OCI-LY7 (cell line): ENCODE measurements around the gene GLB1L3. TPM values are rescaled to one million over a fixed set of nuclear protein-coding genes. Genes with fewer than 3 reads are reported as not detected.

Source experiments
- BruUV-seq: library from RNA; stranded (reverse); fragments of 400-500 nt; replicated peaks from 2 replicates; lab custom pipeline; 2021; lab: Mats Ljungman, UMichigan
- CTCF ChIA-PET: fragments of 300-600 bp; sonication (Branson Sonifier 250); formaldehyde crosslinking; loops from one replicate; lab custom pipeline; 2022; ENCODE audit warnings: antibody characterized with exemption; ENCODE audit not compliant: unreplicated experiment; lab: Charles Lee
- POLR2A ChIA-PET: fragments of 300-600 bp; sonication (Branson Sonifier 250); formaldehyde crosslinking; loops from one replicate; lab custom pipeline; 2022; ENCODE audit warnings: antibody characterized with exemption; lab: Charles Lee
- DNase-seq: peaks from one replicate; pipeline ENCODE4 v3.0.0-alpha.2; 2015; ENCODE audit warnings: low spot score
- H2AFZ ChIP-seq: fragments of 200-600 bp; sonication (generic), shearing (Covaris generic); 2 replicates; pipeline ENCODE4 v1.6.1; 2014; ENCODE audit warnings: mild to moderate bottlenecking, antibody characterized with exemption, low read length, moderate library complexity
- H3K27ac ChIP-seq: fragments of 200-600 bp; sonication (generic); 2 replicates; pipeline ENCODE4 v1.5.1; 2014; ENCODE audit warnings: mixed run types, low read depth, mild to moderate bottlenecking, moderate library complexity, low read length, inconsistent platforms; ENCODE audit not compliant: poor library complexity, severe bottlenecking
- H3K36me3 ChIP-seq: fragments of 200-600 bp; sonication (generic); 2 replicates; pipeline ENCODE4 v1.6.1; 2014; ENCODE audit warnings: mild to moderate bottlenecking, antibody characterized with exemption, low read length, moderate library complexity, mixed read lengths; ENCODE audit not compliant: insufficient read depth
- H3K4me1 ChIP-seq: fragments of 200-600 bp; sonication (generic); 2 replicates; pipeline ENCODE4 v1.5.1; 2014; ENCODE audit warnings: mild to moderate bottlenecking, low read length; ENCODE audit not compliant: insufficient read depth, poor library complexity, severe bottlenecking
- H3K4me2 ChIP-seq: fragments of 200-600 bp; sonication (generic); 2 replicates; pipeline ENCODE4 v1.6.1; 2014; ENCODE audit warnings: mild to moderate bottlenecking, low read length
- H3K4me3 ChIP-seq: fragments of 200-600 bp; sonication (generic); 2 replicates; pipeline ENCODE4 v1.5.1; 2014; ENCODE audit warnings: mild to moderate bottlenecking, low read depth, low read length; ENCODE audit not compliant: poor library complexity, severe bottlenecking
- H3K79me2 ChIP-seq: fragments of 200-600 bp; sonication (generic); 2 replicates; pipeline ENCODE4 v1.6.1; 2016; ENCODE audit warnings: low read depth, mild to moderate bottlenecking, low read length, moderate library complexity, mixed read lengths; ENCODE audit not compliant: insufficient read depth
- H3K9me2 ChIP-seq: fragments of 200-600 bp; sonication (generic); 2 replicates; pipeline ENCODE4 v1.6.1; 2016; ENCODE audit warnings: mild to moderate bottlenecking, low read length, mixed read lengths; ENCODE audit not compliant: insufficient read depth
- H3K9me3 ChIP-seq: fragments of 200-600 bp; sonication (generic); 2 replicates; pipeline ENCODE4 v1.6.1; 2014; ENCODE audit warnings: mild to moderate bottlenecking, mixed run types, low read length, mixed read lengths
- H4K20me1 ChIP-seq: fragments of 200-600 bp; sonication (generic); 2 replicates; pipeline ENCODE4 v1.6.1; 2014; ENCODE audit warnings: mild to moderate bottlenecking, antibody characterized with exemption, low read length, moderate library complexity, mixed read lengths; ENCODE audit not compliant: insufficient read depth
- EZH2phosphoT487 ChIP-seq: fragments of 200-600 bp; sonication (generic); IDR thresholded peaks from 2 replicates; pipeline ENCODE4 v1.6.1; 2018; ENCODE audit warnings: low read depth, borderline replicate concordance, mild to moderate bottlenecking, mixed run types, antibody characterized with exemption, low read length, moderate library complexity, mixed read lengths
- intact Hi-C: fragments of 100-400 bp; cut with micrococcal nuclease; formaldehyde crosslinking; loops from one replicate; pipeline ENCODE4 v1.10.0; 2022; ENCODE audit not compliant: unreplicated experiment
- total RNA-seq, 2 experiments: library from RNA; depleted of rRNA in 1 of 2; stranded (reverse); fragments of >200 nt in 1 of 2; shearing (Covaris generic) in 1 of 2; gene quantifications; 2 replicates each; pipeline ENCODE4 v1.2.3, GENCODE V29; 2014 to 2022
- TF ChIP-seq, protein P1 (sequence below): fragments of 200-600 bp; sonication (generic); conservative IDR thresholded peaks from 2 replicates; pipeline ENCODE4 v1.5.1; 2014; ENCODE audit warnings: mild to moderate bottlenecking, antibody characterized with exemption, low read length, moderate library complexity, mixed read lengths

GLB1L3 gene
- total RNA-seq, 2 experiments from 2014 or later = not detected

DNA sequence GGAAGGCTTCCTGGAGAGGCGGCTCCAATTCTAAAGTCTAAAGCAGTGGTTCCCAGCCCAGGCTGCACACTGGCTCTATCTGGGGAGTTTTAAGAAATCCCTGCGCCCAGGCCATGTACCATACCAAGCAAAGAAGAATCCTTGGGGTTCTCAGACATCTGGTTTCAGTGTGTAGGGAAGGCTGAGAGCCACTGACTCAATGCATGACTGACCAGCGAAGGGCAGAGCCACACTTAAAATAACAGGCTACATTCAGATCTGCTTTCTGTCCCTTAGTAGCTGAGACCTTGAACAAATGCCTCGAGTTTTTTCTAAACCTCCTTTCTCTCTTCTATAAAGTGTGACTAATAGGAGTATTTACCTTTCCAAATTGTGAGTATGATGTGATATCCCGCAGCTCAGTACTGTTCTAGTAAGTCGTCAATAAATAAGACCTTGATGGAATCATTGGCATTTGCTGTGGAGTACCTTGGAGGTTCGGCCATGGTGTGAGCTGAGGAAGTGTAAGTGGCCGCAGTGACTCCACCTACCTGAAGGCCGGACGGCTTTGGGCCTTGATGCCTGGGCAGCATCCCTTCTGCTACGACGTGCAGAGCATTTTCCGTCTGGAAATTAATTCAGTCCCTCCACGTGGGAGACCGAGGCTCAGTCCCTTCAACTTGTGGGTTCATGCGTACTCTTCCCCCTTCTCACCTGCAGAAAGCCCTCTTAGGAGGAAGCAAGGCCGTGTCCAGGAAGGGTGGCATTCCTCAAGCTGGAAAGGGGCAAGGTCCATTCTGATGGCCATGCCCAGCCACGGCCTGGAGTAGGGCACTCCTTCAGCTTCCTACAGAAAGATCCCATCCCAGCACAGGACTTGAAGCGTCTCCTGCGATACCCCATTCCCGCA lies 80.7 kb downstream of the GLB1L3 start:
- intact Hi-C loops = no loop called here
- Histone ChIP-seq H3K9me2 (no peaks in the 10 kb centered on the region), H3K4me2 (no peak overlapping the region), H3K27ac (no peak overlapping the region), H4K20me1 (no peaks in the 10 kb centered on the region), H3K4me1 (no peaks in the 10 kb centered on the region), H3K36me3 (no peaks in the 10 kb centered on the region), H2AFZ (no peak overlapping the region), H3K79me2 (no peaks in the 10 kb centered on the region), H3K4me3 (no peak overlapping the region), H3K9me3 (no peaks in the 10 kb centered on the region)
- BruUV-seq = no TSS peak
- TF ChIP-seq, protein P1, sequence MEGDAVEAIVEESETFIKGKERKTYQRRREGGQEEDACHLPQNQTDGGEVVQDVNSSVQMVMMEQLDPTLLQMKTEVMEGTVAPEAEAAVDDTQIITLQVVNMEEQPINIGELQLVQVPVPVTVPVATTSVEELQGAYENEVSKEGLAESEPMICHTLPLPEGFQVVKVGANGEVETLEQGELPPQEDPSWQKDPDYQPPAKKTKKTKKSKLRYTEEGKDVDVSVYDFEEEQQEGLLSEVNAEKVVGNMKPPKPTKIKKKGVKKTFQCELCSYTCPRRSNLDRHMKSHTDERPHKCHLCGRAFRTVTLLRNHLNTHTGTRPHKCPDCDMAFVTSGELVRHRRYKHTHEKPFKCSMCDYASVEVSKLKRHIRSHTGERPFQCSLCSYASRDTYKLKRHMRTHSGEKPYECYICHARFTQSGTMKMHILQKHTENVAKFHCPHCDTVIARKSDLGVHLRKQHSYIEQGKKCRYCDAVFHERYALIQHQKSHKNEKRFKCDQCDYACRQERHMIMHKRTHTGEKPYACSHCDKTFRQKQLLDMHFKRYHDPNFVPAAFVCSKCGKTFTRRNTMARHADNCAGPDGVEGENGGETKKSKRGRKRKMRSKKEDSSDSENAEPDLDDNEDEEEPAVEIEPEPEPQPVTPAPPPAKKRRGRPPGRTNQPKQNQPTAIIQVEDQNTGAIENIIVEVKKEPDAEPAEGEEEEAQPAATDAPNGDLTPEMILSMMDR = no peak
- no peak for TF ChIP-seq EZH2phosphoT487
- no peak for DNase-seq
- ChIA-PET CTCF (no interaction called here), POLR2A (no interaction called here)

DNA sequence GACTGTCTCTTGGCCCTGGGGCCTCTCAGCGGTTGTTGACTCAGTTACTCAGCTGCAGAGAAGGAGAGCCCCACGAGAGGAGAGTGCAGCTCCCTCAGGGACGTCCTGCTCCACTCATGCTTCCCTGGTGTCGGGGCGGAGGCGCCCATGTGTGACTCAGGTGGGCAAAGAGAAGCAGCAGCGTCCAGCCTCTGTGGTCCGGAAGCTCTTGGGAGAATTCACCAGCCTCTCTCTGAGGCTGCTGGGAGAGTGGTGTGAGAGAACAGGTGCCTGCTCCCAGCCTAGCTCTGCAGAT lies 81.3 kb downstream of the GLB1L3 start:
- no peak overlapping the region for H3K27ac ChIP-seq
- no peak for DNase-seq
- H3K9me3 ChIP-seq = no peaks in the 10 kb centered on the region
- H3K4me3 ChIP-seq = no peak overlapping the region
- TF ChIP-seq EZH2phosphoT487 = no peak
- TF ChIP-seq, protein P1 = no peak
- H3K4me2 ChIP-seq = no peak overlapping the region
- intact Hi-C loops = no loop called here
- ChIA-PET POLR2A (no interaction called here), CTCF (no interaction called here)
- H3K4me1 ChIP-seq = no peaks in the 10 kb centered on the region
- no peak overlapping the region for H2AFZ ChIP-seq
- H3K9me2 ChIP-seq = no peaks in the 10 kb centered on the region
- no peaks in the 10 kb centered on the region for H3K36me3 ChIP-seq
- no peaks in the 10 kb centered on the region for H3K79me2 ChIP-seq
- no TSS peak for BruUV-seq
- H4K20me1 ChIP-seq = no peaks in the 10 kb centered on the region

DNA sequence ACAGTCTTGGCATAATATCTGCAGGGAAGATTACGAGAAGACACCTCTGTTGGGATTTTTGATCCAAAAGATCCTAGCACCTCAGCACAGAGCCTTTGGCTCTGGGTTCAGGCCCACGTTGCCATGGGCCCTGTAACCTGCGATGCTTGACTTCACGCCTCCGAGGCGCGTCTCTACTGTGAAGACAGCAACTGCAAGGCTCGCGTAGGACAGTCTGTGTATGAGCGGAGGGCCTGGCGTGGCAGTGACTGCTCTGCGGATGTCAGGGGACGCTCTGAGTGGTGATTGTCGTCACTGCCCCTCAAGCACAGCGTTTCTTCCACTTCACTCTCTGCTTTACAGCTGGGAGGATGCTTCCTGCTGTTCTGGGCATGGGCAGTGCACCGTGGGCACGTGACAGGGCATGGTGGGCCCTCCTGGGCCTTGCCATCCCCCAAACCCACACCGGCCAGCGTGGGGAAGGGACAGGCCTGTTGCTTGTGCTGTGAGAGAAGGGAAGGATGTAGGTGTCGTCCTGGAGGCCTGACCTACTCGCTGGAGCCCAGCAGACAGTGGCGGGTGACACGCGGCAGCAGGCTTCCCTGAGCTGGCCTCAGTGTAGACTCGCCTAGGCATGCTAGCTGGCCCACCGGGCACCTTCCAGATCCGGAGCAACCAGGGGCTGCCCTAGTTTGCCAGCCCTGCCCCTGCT lies 82.1 kb downstream of the GLB1L3 start:
- no peaks in the 10 kb centered on the region for H3K9me3 ChIP-seq
- POLR2A ChIA-PET = interaction anchor here (0.6 kb wide), 1 partner anchor 20 kb away, joined by 3 read pairs; no protein-coding TSS in a partner anchor
- DNase-seq = no peak
- H4K20me1 ChIP-seq = no peaks in the 10 kb centered on the region
- no peaks in the 10 kb centered on the region for H3K4me1 ChIP-seq
- no TSS peak for BruUV-seq
- no peak overlapping the region for H3K27ac ChIP-seq
- H3K4me2 ChIP-seq = no peak overlapping the region
- no peaks in the 10 kb centered on the region for H3K36me3 ChIP-seq
- CTCF ChIA-PET = no interaction called here
- H3K79me2 ChIP-seq = no peaks in the 10 kb centered on the region
- no peak overlapping the region for H2AFZ ChIP-seq
- no peaks in the 10 kb centered on the region for H3K9me2 ChIP-seq
- TF ChIP-seq, protein P1 = no peak
- TF ChIP-seq EZH2phosphoT487 = no peak
- no peak overlapping the region for H3K4me3 ChIP-seq
- intact Hi-C loops = no loop called here
